Esophagus muscularis mucosa (tissue), 4 donors: ENCODE data around the gene PXMP4.

Experiments used
- CTCF ChIP-seq, 3 experiments: fragments of 200-600 bp in 2 of 3; fragments of 450-650 bp in 1 of 3; sonication (generic) in 2 of 3; IDR thresholded peaks; one replicate each; pipeline ENCODE4 v1.5.1; 2017 to 2019; ENCODE audit warnings: antibody characterized with exemption in 3 of 3, mild to moderate bottlenecking in 2 of 3, moderate library complexity in 1 of 3
- EP300 ChIP-seq: sonication (generic); formaldehyde crosslinking; IDR thresholded peaks from one replicate; pipeline ENCODE4 v1.6.1; 2017; ENCODE audit warnings: antibody characterized with exemption
- POLR2AphosphoS5 ChIP-seq, 2 donors: sonication (generic); formaldehyde crosslinking; IDR thresholded peaks; one replicate each; pipeline ENCODE4 v1.6.1; 2017; ENCODE audit warnings: antibody characterized with exemption in 2 of 2

- TF ChIP-seq EP300, result no peak
- TF ChIP-seq POLR2AphosphoS5 (IDR thresholded peaks at IDR 0.05), result no peak
- TF ChIP-seq CTCF (IDR thresholded peaks at IDR 0.05), result no peak
Observed at GRCh38 chr20:33704197-33704924, 15.7 kb downstream of the PXMP4 start.
